ENCODE data around the gene AGFG1. TPM values are rescaled to one million over a fixed set of nuclear protein-coding genes. Genes with fewer than 3 reads are reported as not detected.

The AGFG1 gene
- total RNA-seq, 1 experiment from 2014 or later: 72.5 TPM

- Histone ChIP-seq H3K36me3 (ENCODE audit: control insufficient read depth in 1 of 2, insufficient read depth in 2 of 2, low read length in 2 of 2) (no peaks in the 10 kb centered on the region), H2AFZ (ENCODE audit: low read depth, low read length, poor library complexity, severe bottlenecking) (no peak overlapping the region), H3K9me3 (ENCODE audit: control insufficient read depth in 1 of 2, insufficient read depth in 1 of 2, low read depth in 1 of 2, low read length in 2 of 2) (no peaks in the 10 kb centered on the region), H3K4me2 (ENCODE audit: low read length) (peak overlapping the region; percentile 34; the same call in 1 of the 2 replicates), H3K9ac (ENCODE audit: low read length) (no peak overlapping the region), H3K4me1 (ENCODE audit: control insufficient read depth in 1 of 2, insufficient read depth in 2 of 2, low read length in 2 of 2) (peaks cover 41 to 44% of the 10 kb centered on the region in 2 experiments), H3K79me2 (ENCODE audit: insufficient read depth, low read length) (peaks cover 99% of the 10 kb centered on the region), H4K20me1 (ENCODE audit: insufficient read depth) (peaks cover 5% of the 10 kb centered on the region; the same call in 1 of the 2 replicates), H3K27ac (ENCODE audit: low read depth, low read length) (no peak overlapping the region), H3K9me2 (ENCODE audit: insufficient read depth) (no peaks in the 10 kb centered on the region), H3K4me3 (replicated peaks in 1 of 2; ENCODE audit: low read depth in 1 of 2, low read length in 2 of 2) (no peak overlapping the region), H3K27me3 (ENCODE audit: insufficient read depth, low read length) (no peaks in the 10 kb centered on the region)
- TF ChIP-seq CTCF (IDR thresholded peaks at IDR 0.05 in 2 of 3, conservative IDR thresholded peaks at IDR 0.05 in 1 of 3; ENCODE audit: borderline replicate concordance in 1 of 3, insufficient read depth in 1 of 3, low read depth in 2 of 3, low read length in 2 of 3) (no peak), ZFX (IDR thresholded peaks at IDR 0.05) (no peak), POLR2A (IDR thresholded peaks at IDR 0.05; ENCODE audit: borderline replicate concordance, extremely low read depth, insufficient read depth, insufficient read length) (no peak), EZH2phosphoT487 (IDR thresholded peaks at IDR 0.05; ENCODE audit: borderline replicate concordance) (no peak), FOSL1 (IDR thresholded peaks at IDR 0.05; ENCODE audit: low read depth) (no peak), SP1 (IDR thresholded peaks at IDR 0.05; ENCODE audit: low read depth) (no peak), ELF1 (IDR thresholded peaks at IDR 0.05; ENCODE audit: borderline replicate concordance, low read depth) (no peak), EGR1 (IDR thresholded peaks at IDR 0.05; ENCODE audit: low read depth) (no peak), JUND (IDR thresholded peaks at IDR 0.05) (no peak), ATF3 (IDR thresholded peaks at IDR 0.05) (no peak), SRF (IDR thresholded peaks at IDR 0.05; ENCODE audit: low read depth) (no peak), EZH2 (IDR thresholded peaks at IDR 0.05) (no peak), POLR2AphosphoS5 (IDR thresholded peaks at IDR 0.05; ENCODE audit: low read depth, low read length) (no peak), REST (IDR thresholded peaks at IDR 0.05; ENCODE audit: low read depth) (no peak), CBX3 (IDR thresholded peaks at IDR 0.05; ENCODE audit: low read depth) (no peak), CEBPB (IDR thresholded peaks at IDR 0.05; ENCODE audit: low read depth) (no peak), YY1 (IDR thresholded peaks at IDR 0.05; ENCODE audit: extremely low read depth, insufficient replicate concordance, low read depth, low read length) (no peak)
- ATAC-seq (no peak), DNase-seq (ENCODE audit: low read depth, low spot score) (no peak)
- POLR2A ChIA-PET: no interaction called here
- BruUV-seq (replicated peaks): no TSS peak
- CTCF ChIA-PET: no interaction called here
- intact Hi-C loops (cut with micrococcal nuclease): no loop called here
- RAD21 ChIA-PET (ENCODE audit: low non-redundant PET in 1 of 2, low total read pairs in 2 of 2, uncharacterized antibody in 2 of 2, unreplicated experiment in 2 of 2): no interaction called here
Observed at GRCh38 chr2:227510620-227510958, 38.6 kb downstream of the AGFG1 start.

Measured in HCT116 (cell line).